K562 (cell line): ENCODE data around the gene APOC1. TPM values are rescaled to one million over a fixed set of nuclear protein-coding genes. Genes with fewer than 3 reads are reported as not detected.

Experiments
- ARID1B ChIP-seq: fragments of 450-650 bp; IDR thresholded peaks from 2 replicates; pipeline ENCODE4 v1.6.1; 2016; ENCODE audit warnings: antibody characterized with exemption, mild to moderate bottlenecking, inconsistent platforms
- MAZ ChIP-seq, 2 experiments: fragments of 450-650 bp in 1 of 2; sonication (generic) in 1 of 2; formaldehyde crosslinking; IDR thresholded peaks in 1 of 2; conservative IDR thresholded peaks in 1 of 2; 2 replicates each; pipeline versions ENCODE4 v1.4.0 to v1.5.0; 2020; ENCODE audit warnings: mild to moderate bottlenecking in 1 of 2, missing genetic modification reagents in 1 of 2
- RREB1 ChIP-seq: fragments of 250-450 bp; sonication (Bioruptor Pico); IDR thresholded peaks from 2 replicates; pipeline ENCODE4 v1.4.0; 2020
- ZNF431 ChIP-seq: sonication (generic); formaldehyde crosslinking; IDR thresholded peaks from 2 replicates; pipeline ENCODE4 v1.8.0; 2022; ENCODE audit warnings: mild to moderate bottlenecking, missing genetic modification reagents
- ZZZ3 ChIP-seq: fragments of 450-650 bp; IDR thresholded peaks from 2 replicates; pipeline ENCODE4 v1.6.1; 2016; ENCODE audit warnings: antibody characterized with exemption, mild to moderate bottlenecking, moderate library complexity
- polyA plus RNA-seq, 8 experiments: library from polyadenylated mRNA; depleted of rRNA in 4 of 8; stranded (reverse) in 5 of 8; unstranded in 3 of 8; fragments of >200 nt; fragmentation: Nextera tagmentation in 2 of 8; fragmentation: Illumina TruSeq in 1 of 8; extraction: Ambion mirVana in 2 of 8; extraction: Trizol in 1 of 8; gene quantifications; 2 replicates each; pipeline versions ENCODE4 v1.2.1 to v1.2.3, GENCODE V29; 2011 to 2014; ENCODE audit warnings: inconsistent platforms in 1 of 8, missing spikeins in 1 of 8
- total RNA-seq, 7 experiments: library from RNA; depleted of rRNA in 6 of 7; stranded (reverse); fragments of >200 nt in 6 of 7; fragmentation: Illumina TruSeq in 2 of 7; extraction: Trizol in 2 of 7; gene quantifications; 2 replicates each; pipeline versions ENCODE4 v1.2.1 to v1.2.3, GENCODE V29; 2011 to 2021; ENCODE audit warnings: low replicate concordance in 1 of 7

APOC1 gene
- total and polyA plus RNA-seq, 9 of the 15 experiments (the other 6 are each of a cell fraction or from before 2014, with no cell fraction given), result 115 to 408 (median 220) TPM

GRCh38 chr19:44891016-44891882 lies 23.2 kb upstream of the APOC1 start, which contains the start of gene TOMM40 (continued):
- no peak for TF ChIP-seq RREB1 (CRISPR knock-in tag)
- no peak for TF ChIP-seq ZZZ3
- TF ChIP-seq ZNF431 (CRISPR knock-in tag), result no peak
- no peak for TF ChIP-seq ARID1B
- 0 out of 4 replicates have a peak, but pooled peaks of 1 of the 2 experiments have one; percentile 41 for TF ChIP-seq MAZ (CRISPR knock-in tag; conservative IDR thresholded peaks at IDR 0.05 in 1 of 2, IDR thresholded peaks at IDR 0.05 in 1 of 2)
